SHP77 treated with DMSO at 0.1 percent for 48 hours (cell line): ENCODE results near the gene HTRA1.

Experiments
- DNase-seq: peaks from one replicate; lab custom pipeline; 2025; lab: John Stamatoyannopoulos, UW

The HTRA1 gene

DNA sequence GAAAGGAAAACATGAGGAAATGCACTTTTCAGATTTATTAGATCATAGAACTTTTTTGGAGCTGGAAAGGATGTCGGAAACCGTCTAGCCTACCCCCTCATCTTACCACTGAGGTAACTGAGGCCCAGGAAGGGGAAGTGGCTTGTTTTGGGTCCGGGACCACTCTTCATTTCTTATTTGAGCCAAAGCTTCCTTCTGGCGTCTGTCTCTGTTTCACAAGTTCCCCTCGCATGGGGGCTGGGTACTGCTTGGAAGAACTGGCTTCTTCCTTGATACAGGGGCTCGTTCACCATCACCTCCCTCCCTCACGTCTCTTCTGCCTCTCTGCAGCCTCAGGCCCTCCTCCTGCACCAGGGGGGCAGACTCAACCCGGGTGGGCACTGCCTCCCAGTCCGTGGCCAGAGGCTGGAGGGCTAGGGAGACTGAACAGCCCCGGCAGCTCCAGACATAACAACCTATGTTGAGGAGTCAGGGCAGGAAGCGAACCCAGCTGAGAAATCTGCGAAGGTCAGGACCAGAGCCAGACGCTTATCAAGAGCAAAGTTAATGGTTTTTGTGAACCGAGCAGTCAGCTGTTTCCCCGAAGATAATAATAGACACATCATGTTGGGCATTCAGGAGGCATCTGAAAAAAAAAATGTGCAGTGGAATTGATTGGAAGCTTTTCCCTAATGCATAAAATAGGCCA lies 12.9 kb downstream of the HTRA1 start:
- DNase-seq, result no peak

DNA sequence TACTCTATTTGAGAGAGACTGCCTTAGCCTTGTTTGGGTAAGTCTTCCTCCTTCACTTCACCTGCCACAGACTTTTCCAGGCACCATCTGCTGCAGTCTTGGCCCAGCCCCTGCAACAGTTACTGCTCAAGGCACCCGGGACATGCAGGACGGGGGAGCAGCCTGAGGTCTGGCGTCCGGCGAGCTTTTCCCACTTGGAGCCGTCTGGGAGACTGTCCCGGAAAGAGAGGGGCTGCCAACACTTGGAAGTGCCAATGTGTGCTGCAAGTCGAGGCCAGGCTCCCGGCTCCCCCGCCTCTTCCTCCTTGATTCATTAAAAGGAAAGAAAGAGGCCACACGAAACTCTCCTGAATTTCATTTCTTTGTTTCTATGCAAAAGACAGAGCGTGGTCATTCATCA lies 13.7 kb downstream of the HTRA1 start:
- no peak for DNase-seq

DNA sequence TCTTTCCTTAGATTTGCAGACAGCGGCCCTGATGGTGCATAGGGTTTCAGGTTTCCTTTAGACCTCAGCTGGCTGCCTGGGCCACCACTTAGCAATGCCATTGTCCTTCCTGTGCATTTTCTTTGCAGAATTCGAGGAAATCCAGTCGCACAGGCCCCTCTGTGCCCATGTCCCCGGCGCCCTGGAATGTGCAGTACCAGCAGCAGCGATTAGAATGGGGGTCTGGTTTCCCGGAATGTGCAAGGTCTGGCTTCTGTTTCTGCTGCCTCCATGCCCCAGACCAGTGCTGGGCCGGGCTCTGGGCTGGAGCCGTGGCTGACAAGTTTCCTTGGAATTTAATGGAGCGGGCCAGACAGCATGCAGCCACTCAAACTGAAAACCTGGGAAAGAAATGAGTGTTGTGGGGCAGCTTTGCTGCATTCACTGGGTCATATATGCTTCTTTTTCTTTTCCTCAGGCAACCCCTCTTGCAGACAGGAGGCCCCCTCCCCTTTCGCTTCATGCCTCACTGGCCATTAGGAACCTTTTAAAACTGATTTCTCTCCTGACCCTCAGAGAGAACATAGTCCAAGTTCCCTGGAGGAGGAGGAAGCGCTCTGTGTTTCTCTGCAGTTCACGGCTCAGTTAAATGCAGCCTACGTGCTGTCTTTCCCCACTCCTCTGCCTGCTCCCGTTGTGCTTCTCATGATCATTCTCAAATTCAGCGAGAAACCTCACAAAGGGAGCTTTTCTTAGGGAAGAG lies 14.4 kb downstream of the HTRA1 start:
- DNase-seq, result no peak

DNA sequence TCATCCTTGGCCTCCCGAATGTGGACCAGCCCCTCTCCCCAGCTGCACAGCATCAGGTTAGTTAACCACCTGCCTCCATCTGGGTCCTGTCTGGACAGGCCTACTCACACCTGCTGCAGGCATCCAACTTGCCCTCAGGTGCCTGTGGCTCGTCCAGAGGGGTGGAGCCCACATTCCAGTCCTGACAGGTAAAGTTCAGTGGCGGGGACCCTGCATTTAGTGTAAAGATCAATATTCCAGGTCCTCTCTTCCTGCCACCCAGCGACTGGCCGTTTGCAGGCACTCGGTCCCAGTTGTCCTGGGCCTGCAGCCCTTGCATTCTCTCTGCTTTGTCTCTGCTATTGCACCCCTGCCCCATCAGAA lies 15.0 kb downstream of the HTRA1 start:
- DNase-seq, result no peak

DNA sequence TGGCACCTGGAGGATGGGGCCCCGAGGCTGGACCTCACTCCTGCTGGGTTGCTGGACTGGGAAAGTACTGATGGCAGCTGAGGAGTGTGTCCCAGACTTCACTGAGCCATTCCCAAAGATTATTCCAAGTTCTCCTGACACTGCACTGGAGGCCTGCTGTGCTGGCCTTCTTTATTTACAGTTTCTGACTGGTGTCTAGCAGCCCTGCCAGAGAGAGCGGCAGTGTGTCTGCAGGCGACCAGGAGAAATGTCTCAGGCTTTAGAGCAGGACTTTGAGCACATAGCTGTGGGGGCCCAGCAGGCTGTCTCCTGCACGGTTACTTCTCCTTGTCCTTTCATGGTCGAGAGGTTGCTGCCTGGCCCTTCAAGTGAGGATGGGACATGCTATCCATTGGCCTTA lies 16.1 kb downstream of the HTRA1 start:
- DNase-seq, result no peak

DNA sequence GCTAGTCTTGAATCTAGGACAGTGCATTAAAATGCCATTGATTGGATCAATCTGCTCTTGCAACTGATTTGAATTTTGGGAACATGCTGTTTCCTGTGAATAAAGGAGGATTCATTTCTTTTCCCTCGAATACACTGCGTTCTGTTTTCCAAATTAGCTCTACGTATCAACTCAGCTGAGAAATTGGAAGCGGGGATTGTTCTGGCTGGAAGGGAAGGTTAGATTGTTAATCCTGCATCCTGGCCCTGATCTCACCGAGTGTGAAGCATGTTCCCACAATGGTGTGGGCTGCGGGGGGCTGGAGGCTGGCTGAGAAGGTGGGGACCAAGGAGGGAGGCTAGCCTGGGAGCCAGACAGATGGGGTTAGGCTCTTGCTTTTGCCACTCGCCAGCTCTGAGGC lies 17.6 kb downstream of the HTRA1 start:
- DNase-seq, result no peak

DNA sequence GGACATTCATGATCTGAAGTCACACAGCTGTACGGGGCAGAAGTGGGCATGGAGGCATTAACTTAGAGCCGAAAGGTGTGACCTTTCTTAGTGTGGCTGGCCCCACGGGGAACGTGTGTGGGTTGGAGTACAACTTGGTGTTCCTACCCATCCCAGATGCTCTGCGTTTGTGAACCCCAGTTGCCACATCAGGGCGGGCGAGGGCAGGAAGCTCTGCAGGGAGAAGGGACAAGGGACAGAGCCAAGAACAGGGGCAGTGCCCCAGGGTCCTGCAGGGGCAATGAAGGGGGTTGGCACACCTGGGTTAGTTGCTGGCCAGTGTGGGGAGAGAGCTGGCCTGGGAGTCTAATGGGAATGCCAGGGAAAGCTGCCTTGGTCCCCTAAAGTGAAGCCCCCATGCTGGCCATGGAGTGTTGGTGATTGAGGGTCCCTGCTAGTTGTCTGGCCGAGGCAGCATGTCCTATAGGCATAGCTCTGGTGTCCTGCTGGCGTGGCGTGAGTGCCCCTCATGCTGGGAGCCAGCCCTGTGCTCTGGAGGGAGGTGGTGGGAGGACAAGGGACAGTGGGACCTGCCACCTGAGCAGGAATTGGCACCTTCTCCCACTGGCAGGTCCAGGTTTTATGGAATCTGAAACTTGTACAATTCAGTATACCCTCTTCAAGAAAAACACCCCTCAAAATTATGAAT lies 18.9 kb downstream of the HTRA1 start:
- DNase-seq, result no peak

DNA sequence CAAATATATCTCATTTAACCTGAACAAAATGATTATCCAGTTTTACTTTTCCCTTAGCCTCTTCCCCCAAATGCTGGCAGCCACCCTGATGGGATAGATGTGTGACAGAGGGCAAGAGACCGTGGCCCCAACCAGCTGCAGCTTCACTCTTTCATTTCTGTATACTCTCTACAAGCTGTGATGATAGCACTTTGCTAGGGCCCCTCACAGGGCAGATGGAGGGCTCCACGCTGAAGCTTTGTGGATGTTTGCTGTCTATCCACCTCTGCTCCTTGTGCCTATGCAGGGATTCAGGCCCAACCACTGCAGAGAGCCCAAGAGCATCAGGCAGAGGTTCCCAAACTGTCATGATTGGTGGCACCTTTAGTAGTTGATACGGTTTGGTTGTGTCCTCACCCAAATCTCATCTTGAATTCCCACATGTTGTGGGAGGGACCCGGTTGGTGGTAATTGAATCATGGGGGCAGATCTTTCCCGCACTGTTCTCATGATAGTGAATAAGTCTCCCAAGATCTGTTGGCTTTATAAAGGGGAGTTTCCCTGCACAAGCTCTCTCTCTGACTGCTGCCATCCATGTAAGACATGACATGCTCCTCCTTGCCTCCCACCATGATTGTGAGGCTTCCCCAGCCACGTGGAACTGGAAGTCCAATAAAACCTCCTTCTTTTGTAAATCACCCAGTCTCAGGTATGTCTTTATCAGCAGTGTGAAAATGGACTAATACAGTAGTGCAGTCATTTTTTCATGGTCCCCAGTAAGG lies 20.1 kb downstream of the HTRA1 start:
- DNase-seq, result no peak

DNA sequence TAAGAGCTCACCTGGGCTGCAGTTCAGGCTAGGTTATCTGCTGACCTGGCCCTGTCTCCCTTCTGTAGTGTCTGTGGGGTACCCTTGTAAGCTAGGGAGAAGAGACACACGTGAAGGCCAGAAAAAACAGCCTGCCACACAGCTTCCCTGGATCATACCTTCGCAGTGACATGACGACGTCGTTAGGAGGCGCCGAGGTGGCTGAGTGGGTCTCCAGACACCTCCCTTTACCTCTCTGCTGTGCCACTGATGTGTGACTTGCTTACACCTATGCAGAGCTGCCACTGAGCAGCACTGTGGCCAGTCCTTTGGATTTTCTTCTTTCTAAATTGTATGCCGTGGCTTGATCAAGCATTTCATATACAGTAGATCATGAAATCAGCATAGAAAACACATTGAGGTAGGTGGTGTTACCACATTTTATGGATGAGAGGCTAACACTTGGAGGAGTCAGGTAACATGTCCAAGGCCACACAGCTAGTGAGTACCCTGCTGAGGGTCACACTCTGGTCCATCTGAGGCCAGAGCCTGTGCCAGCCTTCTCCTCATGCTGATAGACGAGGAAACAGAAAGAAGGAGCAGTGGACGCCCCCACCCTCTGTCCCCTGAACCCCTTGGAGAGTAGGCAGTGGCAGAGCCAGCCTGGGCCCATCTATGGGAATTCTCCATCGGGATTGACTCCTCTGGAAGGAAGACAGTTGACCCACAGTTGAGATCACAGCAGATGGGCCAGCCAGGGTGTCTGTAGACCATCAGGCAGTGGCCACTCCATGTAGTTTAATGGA lies 23.1 kb downstream of the HTRA1 start:
- no peak for DNase-seq

DNA sequence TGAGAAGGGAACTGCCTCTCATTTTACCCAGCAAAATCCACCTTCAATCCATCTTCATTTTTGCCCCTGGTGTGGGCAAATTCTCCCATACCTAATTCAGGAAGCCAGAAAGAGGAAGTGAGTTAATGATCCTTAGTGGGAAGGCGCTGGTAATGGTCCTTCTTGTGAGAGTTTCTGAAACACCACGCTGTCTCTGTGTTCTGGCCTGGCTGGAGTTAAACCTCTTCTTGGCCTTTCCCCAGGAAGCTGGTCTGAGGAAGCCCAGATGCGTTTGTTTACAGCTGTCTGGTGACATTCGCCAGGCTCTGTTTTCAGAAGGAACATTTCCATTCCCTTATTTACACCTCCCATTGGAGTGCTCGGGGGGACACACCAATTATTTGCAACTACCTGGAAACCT lies 24.3 kb downstream of the HTRA1 start:
- no peak for DNase-seq

DNA sequence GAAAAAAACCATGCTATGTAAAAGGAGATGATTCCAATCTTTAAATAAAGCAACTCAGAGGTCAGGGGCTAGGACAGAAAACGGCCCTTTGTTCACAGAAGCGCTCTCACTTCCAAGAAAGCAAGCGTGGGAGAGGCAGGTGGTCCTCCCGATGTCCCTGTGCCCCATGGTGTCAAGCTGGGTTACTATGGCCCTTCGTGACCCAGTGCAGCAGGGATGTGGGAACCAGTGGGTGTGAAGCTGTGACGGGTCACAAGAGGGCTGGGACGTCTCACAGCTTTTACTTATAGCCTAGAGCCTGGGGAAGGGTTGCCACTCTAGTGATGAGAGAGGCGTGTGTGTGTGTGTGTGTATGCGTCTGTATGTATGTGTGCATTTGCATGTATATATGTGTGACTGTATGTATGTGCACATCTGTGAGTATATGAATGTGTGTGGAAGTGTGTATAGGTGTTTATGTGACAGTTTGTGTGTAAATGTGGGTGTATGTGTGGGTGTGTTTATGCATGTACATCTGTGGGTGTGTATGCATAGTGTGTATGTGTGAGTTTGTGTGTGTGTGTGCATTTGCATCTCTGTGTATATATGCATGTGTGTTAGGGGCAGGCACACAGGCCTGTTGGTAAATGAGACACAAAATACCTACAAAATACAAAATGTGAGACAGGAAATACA lies 25.2 kb downstream of the HTRA1 start:
- no peak for DNase-seq

DNA sequence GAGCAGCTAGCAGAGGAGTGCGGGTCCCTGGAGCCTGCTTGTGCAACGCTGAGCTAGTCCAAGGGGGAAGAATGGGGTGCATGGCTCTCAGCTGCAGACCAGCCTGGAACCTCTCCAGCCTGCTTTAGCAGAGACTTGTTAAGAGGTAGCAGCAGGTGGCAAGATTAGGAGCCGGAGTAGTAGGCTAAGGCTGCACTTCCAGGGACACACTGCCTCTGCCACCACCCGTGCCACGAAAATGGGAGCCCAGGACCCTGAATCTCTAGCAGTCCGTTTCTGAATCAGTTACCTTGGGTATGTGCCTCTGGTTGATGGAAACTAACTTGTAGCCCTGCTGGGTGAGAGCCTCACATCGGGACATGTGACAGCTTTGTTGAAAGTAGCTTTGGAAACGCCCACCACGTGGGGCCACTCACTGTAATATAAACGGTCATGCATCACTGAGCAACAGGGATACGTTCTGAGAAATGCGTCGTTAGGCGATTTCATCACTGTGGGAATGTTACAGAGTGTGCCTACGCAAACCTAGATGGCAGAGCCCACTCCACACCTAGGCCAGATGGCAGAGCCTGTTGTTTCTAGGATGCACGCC lies 25.9 kb downstream of the HTRA1 start:
- peak; percentile 49 for DNase-seq

DNA sequence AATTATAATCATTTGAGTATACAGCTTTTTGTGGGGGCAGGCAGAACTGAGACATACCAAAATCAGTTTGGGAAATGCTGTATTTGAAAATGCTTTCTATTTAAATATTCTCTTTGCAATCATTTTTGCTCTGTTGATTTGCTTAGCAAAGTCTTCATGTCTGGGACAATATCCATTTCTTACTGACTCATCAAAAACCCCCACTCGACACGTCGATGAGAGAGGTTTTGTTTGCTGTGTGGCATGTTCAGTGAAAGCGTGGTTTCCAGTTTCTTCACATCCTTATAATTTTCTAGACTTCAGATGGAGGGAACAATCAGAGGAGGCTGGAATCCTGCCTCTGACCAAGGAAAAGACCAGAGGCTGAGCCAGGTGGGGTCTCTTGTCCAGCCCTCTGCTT lies 28.9 kb downstream of the HTRA1 start:
- no peak for DNase-seq

DNA sequence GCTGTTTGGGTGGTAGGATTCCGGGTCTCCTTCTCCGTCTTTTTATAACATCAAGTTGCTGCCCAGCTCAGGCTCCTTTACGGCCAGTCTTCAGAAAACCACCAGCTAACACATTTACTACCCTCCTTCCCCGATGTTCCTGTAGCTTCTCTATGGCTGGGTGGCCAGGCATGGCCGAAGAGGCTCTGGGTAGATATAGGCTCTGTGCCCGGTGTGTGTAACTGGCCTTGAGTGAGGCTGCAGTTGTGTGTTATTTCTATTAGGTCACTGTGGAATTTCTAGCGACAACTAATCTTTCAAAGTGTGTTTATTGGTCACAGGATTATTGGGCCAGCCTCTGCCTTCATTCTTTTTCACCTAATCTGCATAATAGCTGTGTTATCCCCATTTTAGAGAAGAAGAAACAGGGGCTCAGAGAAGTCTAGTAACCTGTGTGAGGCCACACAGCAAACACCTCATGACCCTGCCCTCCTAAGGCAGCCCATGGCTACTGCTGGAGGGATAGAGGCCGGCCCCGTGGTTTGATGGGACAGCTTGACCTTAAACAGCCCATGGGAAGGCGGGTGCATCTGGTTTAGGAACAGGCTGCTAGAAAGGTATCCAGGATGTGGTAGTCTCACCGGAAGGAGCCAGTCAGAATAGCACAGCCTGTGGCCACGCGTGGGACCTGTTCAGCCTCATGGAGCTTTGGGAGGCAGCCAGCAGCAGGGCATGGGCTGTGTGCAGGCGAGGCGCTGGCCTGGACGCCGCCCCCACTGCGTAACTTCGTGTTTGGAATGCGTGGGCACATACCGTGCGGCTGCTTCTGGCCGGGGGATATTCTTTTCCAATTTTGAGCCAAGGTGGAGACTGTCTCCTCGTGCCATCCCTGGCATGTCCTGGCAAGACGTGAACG lies 29.7 kb downstream of the HTRA1 start:
- DNase-seq, result no peak

DNA sequence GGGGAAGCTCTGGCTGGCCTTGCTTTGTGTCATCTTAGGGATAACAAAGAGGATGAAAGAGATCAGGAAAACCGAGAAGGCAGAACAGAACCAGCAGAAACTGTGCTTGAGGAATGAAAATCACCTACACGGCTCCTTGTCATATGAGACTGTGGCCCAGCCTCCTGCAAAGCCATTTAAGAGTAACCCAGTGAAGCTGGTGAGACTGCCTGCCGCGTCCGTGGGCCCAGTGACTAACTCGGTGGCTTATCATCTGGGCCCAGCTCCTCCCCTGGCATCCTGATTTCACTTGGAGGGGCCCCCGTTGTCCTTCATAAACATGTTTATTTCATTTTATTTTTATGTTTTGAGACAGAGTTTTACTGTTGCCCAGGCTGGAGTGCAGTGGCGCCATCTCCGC lies 30.7 kb downstream of the HTRA1 start:
- no peak for DNase-seq

DNA sequence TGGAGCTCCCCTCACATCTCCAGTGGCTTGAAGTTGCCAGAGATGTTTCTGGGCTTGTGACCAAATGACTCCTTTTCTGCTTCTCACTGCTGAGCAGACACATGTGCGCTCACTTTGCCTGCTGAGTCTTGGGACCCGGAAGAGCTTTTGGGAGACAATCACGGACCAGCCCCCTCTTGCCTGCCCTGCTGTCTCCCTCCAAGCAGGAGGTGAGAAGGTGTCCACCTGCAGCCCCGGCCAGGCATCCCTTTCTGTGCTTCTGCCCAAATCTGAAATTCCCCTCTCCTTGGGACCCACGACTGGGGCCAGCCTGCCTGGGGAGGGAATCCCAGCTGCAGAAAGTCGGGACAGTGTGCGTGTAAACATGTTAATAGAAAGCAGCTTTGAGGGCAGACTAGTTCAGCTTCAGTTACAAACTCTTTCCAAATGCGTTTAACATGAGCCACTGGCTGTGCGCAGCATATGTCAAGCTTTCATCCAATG lies 31.7 kb downstream of the HTRA1 start:
- no peak for DNase-seq

DNA sequence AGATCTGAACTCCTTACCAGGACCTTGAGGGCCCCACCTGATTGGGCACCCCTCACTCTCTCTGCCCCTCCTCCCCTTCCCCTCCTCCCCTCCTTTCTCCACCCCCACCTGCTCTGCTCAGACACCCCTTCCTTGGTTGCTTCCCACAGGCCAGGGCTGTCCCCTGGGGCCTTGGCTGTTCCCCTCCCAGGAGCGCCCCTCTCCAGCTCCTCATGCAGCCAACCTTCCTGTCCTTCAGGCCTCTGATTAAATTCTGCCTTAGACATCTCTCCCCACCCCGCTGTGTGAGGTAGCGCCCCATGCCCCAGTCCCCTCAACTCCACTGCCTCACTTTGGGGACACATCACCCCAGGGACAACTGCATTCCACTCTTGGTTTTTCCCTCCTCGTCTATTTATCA lies 32.4 kb downstream of the HTRA1 start:
- DNase-seq, result no peak

DNA sequence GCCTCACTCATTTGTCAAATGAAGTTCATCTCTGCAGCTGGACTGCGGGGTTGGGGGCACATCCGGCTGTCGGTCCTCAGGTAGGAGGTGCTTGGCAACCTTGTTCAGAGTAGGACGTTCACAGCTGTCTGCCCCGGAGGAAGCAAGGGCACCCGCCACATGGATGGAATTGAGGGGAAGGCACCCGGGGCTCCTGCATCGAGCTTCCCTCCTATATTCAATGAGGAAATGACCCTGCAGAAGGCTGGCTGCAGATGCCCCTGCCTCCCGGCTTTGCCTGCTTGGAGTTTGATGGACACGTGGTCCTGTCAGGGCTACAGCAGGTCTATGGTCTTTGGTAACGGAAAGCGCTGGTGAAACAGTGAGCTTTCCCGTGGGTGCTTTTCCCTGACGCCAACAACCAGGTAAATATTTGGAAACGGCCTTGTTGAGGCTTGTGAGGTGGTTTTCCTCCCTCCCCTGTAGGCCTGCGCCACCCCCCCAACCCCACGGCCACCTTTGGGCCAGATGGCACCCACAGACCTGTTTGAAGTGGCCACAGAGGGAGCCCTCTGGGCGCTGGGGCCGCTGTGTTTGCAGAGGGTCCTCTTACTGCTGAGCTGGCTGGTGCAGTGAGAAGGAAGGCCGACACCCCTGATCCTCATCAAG lies 32.9 kb downstream of the HTRA1 start:
- DNase-seq, result no peak

DNA sequence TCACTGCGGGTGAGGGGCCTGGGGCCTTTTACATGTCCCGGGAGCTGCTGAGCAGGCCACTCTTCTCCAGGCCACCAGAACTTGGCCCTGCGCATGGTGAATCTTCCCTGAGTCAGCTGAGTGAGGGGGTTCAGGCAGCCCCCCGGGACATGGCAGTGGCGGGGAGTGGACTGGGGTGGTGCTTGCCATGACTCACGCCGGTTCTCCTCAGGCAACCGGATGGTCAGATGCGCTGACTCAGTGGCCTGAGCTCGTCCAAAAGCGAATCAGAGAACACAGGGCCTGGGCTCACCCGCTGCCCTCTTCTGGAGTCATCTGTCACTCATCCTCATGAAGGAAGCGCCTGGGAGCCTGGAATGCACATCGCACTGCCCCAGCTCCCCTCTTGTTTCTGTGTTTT lies 33.5 kb downstream of the HTRA1 start:
- DNase-seq, result no peak
